Retinal pigment epithelial cell (primary cell): ENCODE data around the gene RELN.
"Not testable (repeated sequence)": the region's sequence is repeated elsewhere in the genome, so short reads cannot be mapped to it uniquely, and the experiment has no call there.

ENCODE experiments used
- DNase-seq: peaks from one replicate; pipeline ENCODE4 v3.0.0-alpha.2; 2010; ENCODE audit warnings: low read depth
- H3K4me3 ChIP-seq: 2 replicates; pipeline ENCODE4 v1.5.1; 2011; ENCODE audit warnings: mild to moderate bottlenecking, low read length, control low read depth, moderate library complexity
- CTCF ChIP-seq: conservative IDR thresholded peaks from 2 replicates; pipeline ENCODE4 v1.5.1; 2011; ENCODE audit warnings: low read depth, low read length, control low read depth, inconsistent platforms

The RELN gene

GRCh38 chr7:103989200-103989784 is at the start of gene RELN:
TSS of gene RELN (minus strand) at chr7:103989658. CDS start at chr7:103989356, 302 bp downstream.
- H3K4me3 ChIP-seq = peak within 1 kb of the TSS; percentile 69
- no peak for DNase-seq

DNA sequence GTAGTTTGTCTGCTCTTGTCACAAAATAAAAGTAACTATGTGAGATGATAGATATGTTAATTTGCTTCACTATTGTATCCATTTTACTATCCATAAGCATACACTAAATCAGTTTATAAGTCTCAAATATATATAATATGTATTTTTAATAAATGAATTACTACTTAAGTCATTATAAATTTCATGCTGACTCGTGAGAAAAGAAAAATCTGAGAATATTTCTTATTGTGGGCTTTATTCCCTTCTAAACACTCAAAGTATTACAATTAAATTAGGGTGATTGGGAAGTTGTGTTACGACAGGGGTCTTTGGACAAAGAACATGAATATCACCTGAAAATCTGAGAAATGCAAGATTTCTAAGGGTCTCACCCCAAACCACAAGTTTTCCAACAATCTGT is 48.7 kb upstream of the RELN start:
- DNase-seq = no peak
- no peak overlapping the region for H3K4me3 ChIP-seq
- TF ChIP-seq CTCF = no peak

More at GRCh38 chr7:103989200-103989784, at the start of gene RELN:
- no peak for TF ChIP-seq CTCF

DNA sequence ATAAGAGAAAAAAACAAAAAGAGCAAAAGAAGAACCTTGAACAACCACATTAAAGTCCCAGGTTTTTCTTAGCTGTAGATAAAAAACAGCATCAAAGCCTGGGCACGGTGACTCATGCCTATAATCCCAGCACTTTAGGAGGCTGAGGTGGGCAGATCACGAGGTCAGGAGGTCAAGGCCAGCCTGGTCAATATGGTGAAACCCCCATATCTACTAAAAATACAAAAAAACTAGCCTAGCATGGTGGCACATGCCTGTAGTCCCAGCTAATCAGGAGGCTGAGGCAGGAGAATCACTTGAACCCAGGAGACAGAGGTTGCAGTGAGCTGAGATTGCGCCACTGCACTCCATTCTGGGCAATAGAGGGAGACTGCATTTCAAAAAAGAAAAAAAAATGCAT is 47.4 kb upstream of the RELN start:
- not testable (repeated sequence) for H3K4me3 ChIP-seq, DNase-seq

GRCh38 chr7:104035351-104035750 is 45.9 kb upstream of the RELN start:
- no peak for TF ChIP-seq CTCF

GRCh38 chr7:104034679-104035078 is 45.2 kb upstream of the RELN start:
- no peak for DNase-seq
- H3K4me3 ChIP-seq = no peak overlapping the region
- TF ChIP-seq CTCF = no peak

More at GRCh38 chr7:104035351-104035750, 45.9 kb upstream of the RELN start:
- DNase-seq = no peak
- no peak overlapping the region for H3K4me3 ChIP-seq

DNA sequence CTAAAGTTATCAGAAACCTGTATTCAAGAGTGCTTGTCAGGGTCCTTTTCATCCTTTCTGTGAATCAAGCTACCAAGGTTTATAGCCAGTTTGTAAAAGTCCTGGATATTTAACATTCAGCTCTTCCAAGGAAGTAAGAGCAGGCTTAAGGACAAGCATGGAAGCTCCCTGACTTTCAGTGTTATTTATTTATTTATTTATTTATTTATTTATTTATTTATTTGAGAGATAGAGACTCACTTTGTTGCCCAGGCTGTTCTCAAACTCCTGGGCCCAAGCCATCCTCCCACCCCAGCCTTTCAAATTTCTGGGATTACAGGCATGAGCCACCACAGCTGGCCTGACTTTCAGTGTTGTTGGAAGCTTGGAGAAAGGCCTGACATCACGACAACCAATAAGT is 44.4 kb upstream of the RELN start:
- DNase-seq = no peak
- no peak for TF ChIP-seq CTCF

DNA sequence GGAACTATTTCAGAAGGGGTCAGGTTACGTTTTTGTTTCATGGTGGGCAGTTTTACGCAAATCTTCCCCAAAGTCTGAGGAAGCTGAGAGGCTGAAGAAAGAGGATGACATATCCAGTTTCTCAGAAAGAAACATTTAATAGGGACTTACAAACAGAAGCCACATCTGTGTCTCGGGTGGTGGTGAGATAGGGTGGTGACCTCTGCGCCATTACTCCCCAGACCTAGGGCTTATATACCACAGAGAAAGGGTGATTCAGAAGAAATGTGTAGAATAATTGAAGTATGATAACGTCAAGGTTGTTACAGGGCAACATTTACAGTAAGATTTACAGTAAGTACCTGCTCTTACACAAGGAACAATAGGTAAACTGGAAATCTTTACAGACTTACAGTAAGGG is 43.0 kb upstream of the RELN start:
- H3K4me3 ChIP-seq = no peak overlapping the region
- no peak for DNase-seq
- TF ChIP-seq CTCF = no peak

More for the DNA sequence above, 44.4 kb upstream of the RELN start:
- H3K4me3 ChIP-seq = no peak overlapping the region
